Occipital lobe (tissue), 2 donors: ENCODE data around the gene PTRHD1. TPM values are rescaled to one million over a fixed set of nuclear protein-coding genes. Genes with fewer than 3 reads are reported as not detected.
"Not testable (repeated sequence)": the region's sequence is repeated elsewhere in the genome, so short reads cannot be mapped to it uniquely, and the experiment has no call there.

Experiments used
- DNase-seq: peaks from one replicate; lab custom pipeline; 2025; lab: John Stamatoyannopoulos, UW
- total RNA-seq: library from RNA; depleted of rRNA; stranded (reverse); fragments of >200 nt; gene quantifications from one replicate; pipeline ENCODE4 v1.2.3, GENCODE V29; 2014

PTRHD1 gene, protein sequence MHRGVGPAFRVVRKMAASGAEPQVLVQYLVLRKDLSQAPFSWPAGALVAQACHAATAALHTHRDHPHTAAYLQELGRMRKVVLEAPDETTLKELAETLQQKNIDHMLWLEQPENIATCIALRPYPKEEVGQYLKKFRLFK
- 31.5 TPM for total RNA-seq

DNA sequence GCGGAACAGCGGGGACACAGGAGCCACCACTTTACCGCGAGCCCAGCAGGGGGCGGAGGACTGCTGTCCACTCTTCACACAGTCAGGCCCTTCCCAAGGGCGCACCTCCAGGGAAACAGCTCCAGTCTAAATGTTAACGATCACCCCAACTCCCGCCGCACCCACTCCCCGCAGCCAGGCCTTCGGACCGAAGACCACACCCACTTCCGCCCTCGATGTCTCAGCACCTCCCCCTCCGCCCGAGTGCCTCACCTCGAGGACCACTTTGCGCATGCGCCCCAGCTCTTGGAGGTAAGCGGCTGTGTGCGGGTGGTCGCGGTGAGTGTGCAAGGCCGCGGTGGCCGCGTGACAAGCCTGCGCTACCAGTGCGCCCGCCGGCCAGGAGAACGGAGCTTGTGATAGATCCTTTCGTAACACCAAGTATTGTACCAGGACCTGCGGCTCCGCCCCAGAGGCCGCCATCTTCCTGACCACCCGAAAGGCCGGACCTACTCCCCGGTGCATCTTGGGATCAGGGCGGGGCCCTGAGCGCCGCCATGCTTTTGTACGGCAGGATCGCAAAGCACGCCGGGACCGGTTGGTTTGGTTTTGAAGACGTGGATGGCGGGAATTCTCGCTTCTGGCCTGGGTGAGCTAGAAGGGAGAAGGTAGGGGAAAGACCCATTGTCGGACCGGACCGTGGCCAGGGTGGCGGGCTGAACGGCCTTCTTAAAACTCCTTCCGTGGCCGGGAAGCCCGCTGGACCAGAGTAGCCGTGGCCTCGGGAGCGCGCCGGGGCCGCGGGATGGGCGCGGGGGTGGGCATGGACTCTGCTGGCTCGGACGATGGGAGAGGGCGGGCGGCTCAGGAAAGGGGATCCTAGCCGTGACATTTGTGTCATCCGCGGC is at the start of gene PTRHD1, which contains the start of gene CENPO:
PTRHD1 (minus strand) TSS at position 518 of the 887 bp plus-strand sequence; CDS start at position 504, 14 bp downstream.
CENPO (plus strand) TSS at position 552 of the 887 bp plus-strand sequence. CDS start 495 bp downstream, outside the sequence.
- DNase-seq, result peak; percentile 94

DNA sequence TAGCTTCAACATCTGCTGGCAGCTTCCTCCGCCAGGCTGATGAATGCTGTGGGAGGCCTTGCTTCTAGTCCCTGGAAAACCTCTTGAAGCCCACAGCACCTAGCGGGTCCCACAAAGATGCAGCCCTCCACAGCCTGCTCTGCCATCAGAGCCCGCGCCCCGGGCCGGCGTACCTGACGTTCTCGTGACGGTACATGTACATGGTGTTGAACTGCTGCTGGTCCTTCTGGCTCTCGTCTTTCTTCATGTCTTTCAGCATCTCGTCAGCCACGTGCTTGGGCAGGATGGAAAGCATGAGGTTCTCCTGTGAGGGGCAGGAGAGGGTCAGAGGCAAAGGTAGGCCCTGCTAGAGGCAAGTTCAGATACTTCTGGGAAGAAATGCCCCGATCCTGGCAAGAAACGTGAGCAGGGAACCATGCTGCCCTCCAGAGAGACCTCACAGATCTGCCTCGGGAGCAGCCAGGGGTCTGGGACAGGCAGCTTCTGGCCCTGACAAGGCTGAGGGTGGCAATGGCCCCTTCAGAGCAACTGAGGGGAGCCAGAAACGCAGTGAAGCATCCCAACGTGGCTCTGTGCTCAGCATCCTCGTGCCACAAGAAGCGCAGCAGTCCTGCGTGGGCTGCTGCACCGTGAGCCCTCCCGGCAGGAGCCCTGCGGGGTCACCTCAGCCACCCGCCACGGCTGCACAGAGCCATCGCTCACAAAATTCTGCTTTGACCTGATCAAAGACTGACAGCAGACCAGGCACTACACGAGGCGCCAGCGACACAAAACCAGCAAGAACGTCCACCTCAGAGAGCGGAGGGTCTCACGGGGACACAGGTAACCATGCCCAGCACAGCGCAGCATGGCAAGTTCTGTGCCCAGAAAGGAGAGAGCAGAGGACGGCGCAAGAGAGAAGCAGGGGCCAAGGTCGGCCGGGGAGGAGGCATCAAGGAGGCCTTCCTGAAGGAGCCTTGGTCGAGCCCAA is 49.2 kb upstream of the PTRHD1 start:
- no peak for DNase-seq

DNA sequence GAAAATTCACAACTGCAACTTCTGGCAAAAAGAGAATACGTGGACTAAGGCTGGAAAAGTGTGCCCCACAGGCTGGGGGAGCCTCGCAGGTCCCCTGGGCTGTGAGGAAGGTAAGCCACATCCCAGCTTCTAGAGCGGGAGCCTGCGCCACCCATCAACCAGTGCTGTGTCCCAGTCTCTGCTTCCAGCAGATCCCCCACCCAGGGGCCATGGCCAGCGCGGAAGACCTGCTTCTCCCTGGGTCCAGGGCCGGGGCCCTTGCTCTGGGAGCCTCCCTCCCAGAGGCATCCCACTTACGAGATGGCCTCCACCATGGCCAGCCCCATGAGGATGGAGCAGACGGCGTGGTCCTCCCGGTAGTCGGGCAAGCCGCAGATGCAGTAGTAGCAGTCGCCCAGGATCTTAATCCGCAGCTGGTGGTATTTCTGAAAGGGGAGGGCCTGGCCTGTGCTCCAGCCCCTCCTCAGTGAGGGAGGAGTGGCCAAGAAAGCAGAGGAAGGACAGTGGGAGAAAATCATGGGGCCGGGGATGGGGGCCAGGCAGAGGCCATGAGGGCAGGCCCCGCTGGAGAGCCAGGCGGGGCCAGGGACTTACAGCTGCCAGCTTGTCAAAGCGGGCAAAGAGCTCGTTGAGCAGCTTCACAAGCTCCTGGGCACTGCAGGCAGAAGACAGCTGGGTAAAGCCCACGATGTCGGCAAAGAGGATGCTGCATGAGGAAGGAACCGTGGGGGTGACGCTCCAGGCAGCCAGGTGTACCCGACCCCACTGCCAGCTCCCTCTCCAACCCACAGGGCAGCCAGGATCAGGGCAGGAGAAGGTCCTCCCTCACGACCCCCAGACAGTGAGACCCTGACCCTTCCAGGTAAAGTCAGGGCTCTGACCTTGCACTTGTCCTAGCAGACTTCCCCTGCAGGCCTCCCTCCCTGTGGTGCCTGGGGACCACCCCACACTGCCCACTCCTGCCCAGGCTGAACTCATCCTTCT is 48.1 kb upstream of the PTRHD1 start:
- DNase-seq, result no peak

GRCh38 chr2:24840164-24840869 is 47.1 kb upstream of the PTRHD1 start:
- no peak for DNase-seq

DNA sequence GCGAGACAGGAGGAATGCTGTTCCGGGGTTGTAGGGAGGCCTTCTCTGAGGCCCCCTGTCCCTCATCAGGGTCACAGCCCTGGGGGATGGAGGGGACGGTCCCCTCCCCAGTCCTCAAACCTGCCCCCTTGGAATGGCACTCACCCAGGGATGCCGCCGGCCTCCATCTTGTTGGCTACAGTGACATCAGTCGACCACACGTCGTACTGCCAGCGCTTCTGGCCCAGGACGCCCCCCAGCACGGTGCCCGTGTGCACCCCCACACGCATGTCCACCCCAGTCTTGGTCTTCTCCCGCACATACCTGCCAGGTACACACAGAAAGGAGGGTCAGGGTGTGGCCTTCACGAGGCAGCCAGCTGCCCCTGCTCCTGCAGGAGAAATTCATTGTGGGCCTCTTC is 46.5 kb upstream of the PTRHD1 start:
- DNase-seq, result no peak

DNA sequence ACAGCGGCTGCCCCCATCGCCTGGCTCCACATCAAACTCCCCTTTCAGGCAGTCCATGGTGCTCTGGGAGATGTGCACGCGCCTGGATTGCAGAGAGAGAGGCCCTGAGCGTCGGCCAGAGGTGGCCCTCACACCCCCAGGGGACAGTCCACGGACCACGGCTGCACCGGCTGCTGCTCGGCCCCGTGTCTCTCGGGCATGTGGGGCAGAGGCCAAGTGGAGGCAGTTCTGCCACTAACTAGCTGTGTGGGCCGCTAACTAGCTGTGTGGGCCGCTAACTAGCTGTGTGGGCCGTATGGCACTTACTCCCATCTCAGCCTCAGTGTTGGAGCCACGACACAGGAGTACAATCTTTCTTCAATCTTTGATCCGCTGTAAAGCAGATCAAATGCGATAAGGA is 45.4 kb upstream of the PTRHD1 start:
- DNase-seq, result no peak

DNA sequence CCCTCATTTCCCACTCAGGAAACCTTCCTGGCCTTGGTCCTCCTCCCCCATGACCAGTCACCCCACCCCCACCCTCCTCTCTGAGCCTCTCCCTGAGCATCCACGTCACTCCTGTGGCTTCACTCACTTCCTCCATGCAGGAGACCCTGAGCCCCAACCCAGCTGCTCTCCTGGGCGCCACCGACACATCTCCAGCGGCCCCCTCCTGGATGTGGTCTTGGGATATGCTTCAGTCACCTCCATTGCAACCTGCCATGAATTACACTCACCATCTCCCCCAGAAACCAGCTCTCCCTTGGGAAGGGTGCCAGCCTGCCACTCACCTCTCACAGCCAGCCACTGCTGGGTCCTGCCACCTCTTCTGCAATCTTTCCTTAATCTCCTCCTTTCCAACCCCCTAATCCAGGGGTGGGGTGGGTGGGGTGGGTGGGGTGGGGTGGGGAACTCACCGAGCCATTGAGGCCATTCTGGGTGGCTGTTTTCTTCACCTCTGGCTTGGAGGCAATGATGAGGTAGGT is 44.9 kb upstream of the PTRHD1 start:
- DNase-seq, result no peak

DNA sequence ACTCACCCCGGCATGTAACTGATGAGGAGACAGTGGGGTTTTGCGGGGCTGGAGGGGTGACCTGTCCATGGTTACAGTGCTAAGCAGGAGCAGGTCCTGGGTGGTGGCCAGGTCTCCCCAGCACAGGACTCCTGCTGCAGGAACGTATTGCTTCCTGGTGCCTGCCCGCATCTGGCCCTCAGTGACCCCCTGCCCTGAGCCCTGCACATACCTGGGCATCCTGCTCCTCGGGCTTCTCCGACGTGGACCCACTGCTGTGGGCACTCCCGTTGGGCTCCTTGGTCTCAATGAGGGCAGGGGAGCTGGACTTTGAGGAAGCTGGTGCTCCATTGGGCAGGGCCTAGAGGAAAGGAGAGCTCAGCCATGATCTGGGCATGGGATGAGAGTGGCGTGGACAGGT is 43.5 kb upstream of the PTRHD1 start:
- DNase-seq, result no peak

- DNase-seq, result no peak
These were observed 43.0 kb upstream of the PTRHD1 start for GRCh38 chr2:24836206-24836605.

GRCh38 chr2:24835411-24835810 is 42.2 kb upstream of the PTRHD1 start:
- DNase-seq, result not testable (repeated sequence)

DNA sequence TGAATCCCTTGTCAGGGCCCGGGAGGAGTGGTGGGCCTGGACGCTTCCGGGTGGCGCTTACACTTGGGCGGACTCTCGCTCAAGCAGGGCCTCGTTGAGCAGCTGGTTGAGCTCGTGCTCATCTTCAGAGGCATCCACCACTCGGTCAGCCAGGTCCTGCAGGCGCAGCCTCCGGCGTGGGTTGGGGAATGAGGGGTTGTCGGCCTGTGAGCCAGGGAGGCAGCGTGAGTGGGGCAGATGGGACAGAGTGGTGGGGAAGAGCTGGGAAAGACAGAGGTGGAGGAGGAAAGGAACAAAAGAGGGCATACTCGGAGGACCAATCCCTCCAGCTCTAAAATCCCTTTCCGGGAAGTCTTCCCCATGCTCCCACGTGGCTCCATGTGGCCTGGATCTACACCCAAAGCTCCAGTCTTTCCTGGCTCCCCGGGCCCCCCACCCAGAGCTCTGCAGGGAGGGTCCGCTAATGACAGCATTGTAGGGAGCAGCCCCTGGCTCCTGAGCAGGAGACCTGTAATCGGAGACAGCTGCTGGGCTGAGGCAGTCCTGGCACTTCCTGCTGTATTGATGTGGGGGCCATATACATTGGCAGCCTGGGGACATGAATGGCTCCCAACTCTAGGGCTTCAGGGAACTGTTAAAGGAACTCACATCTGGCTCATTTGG is 41.7 kb upstream of the PTRHD1 start:
- DNase-seq, result no peak

DNA sequence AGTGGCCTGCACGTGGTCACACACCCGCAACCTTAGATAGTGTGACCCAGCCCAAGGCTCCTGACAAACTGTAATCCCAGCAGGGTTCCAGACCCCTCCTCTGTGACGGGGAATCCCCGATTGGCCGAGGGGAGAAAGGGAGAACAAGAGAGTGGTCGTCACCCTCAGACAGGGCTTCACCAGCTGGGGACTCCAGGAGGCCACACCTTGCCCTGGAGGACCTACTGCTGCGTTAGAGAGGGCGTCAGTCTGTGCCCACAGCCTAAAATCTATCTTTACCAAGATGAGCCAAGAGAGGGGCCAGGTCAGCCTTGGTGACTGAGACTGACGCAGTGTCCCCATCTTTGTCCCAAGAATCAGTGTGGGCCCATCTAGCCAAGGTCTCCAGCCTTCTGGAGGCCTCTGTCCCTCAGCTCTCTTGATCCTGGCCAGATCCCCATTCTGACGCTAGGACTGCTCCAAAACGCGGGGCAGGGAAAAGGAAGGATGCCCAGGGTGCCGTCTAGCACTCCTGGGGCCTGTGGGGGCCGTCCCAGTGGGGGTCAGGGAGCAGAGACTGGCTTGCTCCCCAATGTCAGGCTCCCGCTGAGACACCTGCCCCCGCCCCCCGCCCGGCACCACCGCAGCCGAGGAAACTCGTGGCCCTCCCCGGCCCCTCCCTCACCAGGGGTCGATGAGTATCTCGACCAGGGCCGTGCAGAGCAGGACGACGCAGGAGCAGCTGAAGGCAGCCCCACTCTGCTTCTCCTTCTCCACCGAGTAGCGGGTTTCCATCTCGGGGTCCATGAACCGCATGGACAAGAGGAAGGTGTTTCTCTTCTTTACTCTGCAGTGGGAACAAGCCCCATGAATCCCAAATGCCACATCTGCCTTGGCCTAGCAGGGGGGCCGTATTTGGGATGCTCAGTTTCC is 40.9 kb upstream of the PTRHD1 start:
- DNase-seq, result no peak

GRCh38 chr2:24832931-24833701 is 39.9 kb upstream of the PTRHD1 start:
- DNase-seq, result no peak

- no peak for DNase-seq
These were observed 39.3 kb upstream of the PTRHD1 start for GRCh38 chr2:24832521-24832920.

GRCh38 chr2:24832073-24832461 is 38.9 kb upstream of the PTRHD1 start:
- DNase-seq, result peak; percentile 83

- DNase-seq, result no peak
These were observed 38.3 kb upstream of the PTRHD1 start for GRCh38 chr2:24831221-24832072.
